Activated naive CD4-positive, alpha-beta T cell (primary cell): ENCODE measurements around the gene ATP6AP1.

Experiments
- DNase-seq, 4 experiments: peaks; one replicate each; lab custom pipeline; 2025; lab: John Stamatoyannopoulos, UW

Gene ATP6AP1

DNA sequence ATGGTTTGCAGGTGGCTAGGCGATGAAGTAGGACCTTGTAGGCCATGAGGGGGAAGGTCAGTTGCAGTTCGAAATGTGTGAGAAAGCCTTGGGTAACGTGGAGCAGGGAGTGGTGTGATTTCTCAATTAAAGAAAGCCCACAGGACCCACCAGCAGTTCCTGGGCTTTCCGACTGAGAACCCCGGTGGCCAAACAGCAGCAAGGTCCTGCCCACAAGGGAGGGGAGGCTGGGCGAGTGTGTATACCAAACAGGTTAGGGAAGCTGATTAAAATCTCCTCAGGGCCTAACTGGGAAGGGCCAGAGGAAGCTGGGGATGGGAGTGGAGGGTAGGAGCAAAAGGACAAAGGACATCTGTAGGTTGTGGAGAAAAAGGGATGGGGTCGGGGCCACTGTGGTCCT lies 2.4 kb downstream of the ATP6AP1 start:
- no peak for DNase-seq

DNA sequence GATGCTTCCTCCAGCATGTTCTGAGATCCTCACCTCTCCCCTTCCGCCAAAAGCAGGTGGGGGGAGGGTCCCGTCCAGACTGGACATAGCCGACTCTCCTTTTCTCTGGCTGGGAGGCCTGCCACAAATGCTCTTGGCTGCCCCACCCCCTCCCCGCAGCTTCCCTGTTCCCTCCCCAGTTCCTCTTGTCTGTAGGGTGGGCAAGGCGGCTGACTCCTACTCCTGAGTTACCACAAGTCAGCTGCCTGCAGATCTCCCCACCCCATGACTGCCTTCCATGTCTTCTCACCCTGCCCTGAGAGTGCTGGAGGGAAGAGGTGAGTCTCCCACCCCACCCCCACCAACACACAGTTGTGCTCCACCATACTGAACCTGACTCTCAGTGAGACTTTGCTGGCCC lies 2.9 kb downstream of the ATP6AP1 start:
- no peak for DNase-seq

DNA sequence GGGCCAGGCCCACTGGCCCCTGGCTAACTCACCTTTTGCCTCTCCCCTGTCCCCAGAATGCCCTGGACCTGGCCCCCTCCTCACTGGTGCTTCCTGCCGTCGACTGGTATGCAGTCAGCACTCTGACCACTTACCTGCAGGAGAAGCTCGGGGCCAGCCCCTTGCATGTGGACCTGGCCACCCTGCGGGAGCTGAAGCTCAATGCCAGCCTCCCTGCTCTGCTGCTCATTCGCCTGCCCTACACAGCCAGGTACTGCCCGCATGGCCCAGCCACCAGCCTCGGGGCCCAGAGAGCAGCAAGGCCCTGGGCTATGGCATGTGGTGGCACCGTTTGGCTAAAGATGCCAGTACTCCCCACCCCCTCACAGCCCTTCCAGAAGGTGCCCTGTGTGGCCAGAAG lies 3.7 kb downstream of the ATP6AP1 start:
- DNase-seq: no peak

- no peak for DNase-seq
These were observed 5.1 kb downstream of the ATP6AP1 start for GRCh38 chrX:154433605-154434004.

GRCh38 chrX:154434394-154435168 lies 6.1 kb downstream of the ATP6AP1 start:
- DNase-seq: no peak

DNA sequence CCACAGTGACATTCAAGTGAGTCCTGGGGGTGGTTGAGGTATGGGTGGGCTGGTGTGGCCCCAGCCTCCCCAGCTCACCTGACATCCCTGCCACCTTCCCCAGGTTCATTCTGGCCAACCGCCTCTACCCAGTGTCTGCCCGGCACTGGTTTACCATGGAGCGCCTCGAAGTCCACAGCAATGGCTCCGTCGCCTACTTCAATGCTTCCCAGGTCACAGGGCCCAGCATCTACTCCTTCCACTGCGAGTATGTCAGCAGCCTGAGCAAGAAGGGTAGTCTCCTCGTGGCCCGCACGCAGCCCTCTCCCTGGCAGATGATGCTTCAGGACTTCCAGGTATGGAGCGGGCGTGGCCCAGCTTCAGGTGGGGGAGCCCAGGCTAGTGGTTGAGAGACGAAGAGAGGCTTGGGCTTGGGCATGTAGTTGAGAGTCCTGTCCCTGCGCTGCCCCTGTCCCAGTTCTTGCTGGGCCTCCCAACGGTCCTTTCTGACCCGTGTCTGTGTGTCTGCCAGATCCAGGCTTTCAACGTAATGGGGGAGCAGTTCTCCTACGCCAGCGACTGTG lies 6.8 kb downstream of the ATP6AP1 start:
- DNase-seq: no peak

DNA sequence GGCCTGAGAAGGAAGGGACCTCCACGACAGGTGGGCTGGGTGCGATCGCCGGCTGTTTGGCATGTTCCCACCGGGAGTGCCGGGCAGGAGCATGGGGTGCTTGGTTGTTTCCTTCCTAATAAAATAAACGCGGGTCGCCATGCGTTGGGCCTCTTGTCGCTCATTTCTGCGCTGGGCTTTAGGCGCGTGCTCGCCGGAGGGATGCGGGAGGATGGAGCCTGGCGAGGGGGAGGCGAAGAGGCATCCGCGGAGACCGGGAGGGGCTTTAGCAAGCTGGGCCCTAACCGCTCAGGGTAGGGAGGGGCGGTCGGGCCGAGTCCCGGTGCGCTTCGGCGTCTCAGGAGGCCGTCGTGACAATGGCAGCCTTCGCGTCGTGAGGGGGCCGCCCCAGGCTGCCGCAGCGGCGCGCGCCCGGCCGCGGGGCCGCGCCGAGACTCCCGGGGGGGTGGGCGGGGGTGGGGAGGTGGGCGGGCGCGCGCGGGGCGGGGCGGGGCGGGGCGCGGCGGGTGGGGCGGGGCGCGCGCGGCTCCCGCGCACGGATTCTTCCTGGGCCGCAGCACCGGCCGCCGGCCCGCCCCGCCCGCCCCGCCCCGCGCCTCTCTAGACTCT lies 8.0 kb downstream of the ATP6AP1 start:
- peak in 1 of 4 experiments; percentile 49 for DNase-seq

GRCh38 chrX:154436983-154437752 lies 8.7 kb downstream of the ATP6AP1 start, which contains the start of gene GDI1:
GDI1 (plus strand) TSS chrX:154437154; CDS start chrX:154437255, 101 bp downstream.
- DNase-seq: peak in 2 of 4 experiments; percentile 18 to 49

DNA sequence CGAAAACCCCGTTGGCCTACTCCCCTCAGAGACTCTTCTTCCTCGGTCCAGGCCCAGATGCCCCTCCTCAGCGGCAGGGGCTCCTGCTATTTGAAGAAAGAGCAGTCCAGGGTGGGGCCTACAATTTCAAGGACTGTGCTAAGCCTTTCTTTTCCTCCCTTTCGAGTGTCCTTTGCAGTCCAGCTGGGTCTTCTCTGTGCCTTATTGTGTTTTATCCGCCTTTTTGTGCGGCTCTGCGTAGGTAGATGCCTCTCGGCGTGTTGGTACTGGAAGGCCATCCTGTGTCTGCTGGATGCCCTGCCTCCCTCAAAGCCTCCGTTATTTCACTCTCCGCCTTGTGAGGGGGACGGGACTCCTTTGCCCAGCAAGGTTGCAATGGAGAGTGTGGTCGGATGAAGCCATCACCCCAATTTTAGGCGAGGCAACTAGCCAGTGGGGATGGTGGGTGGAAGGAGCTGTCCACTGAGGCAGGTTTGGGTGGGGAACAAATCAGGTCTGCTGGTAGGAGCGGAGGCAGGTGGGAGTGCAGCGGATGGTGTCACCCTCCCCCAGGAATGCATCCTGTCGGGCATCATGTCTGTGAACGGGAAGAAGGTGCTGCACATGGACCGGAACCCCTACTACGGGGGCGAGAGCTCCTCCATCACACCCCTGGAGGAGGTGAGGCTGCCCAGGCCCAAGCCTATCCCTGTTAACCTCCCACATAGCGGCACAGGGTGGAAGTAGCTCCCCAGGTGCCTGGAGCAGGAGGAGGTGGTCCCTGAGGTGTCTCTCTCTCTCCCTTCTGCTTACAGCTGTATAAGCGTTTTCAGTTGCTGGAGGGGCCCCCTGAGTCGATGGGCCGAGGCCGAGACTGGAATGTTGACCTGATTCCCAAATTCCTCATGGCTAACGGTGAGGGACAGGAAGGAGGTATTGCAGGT lies 9.8 kb downstream of the ATP6AP1 start:
- no peak for DNase-seq

GRCh38 chrX:154439841-154440240 lies 11.4 kb downstream of the ATP6AP1 start:
- DNase-seq: no peak

GRCh38 chrX:154440623-154441357 lies 12.3 kb downstream of the ATP6AP1 start:
- DNase-seq: no peak

GRCh38 chrX:154441564-154441963 lies 13.1 kb downstream of the ATP6AP1 start:
- DNase-seq: no peak

- DNase-seq: no peak
These were observed 13.7 kb downstream of the ATP6AP1 start for GRCh38 chrX:154441984-154442707.

GRCh38 chrX:154443479-154443910 lies 15.0 kb downstream of the ATP6AP1 start:
- no peak for DNase-seq

- peak in 3 of 4 experiments; percentile 15 to 60 (median 26) for DNase-seq
These were observed 15.7 kb downstream of the ATP6AP1 start, which contains the start of gene FAM50A for GRCh38 chrX:154443992-154444754. FAM50A (plus strand) TSS chrX:154444141; CDS start chrX:154444236, 95 bp downstream.

DNA sequence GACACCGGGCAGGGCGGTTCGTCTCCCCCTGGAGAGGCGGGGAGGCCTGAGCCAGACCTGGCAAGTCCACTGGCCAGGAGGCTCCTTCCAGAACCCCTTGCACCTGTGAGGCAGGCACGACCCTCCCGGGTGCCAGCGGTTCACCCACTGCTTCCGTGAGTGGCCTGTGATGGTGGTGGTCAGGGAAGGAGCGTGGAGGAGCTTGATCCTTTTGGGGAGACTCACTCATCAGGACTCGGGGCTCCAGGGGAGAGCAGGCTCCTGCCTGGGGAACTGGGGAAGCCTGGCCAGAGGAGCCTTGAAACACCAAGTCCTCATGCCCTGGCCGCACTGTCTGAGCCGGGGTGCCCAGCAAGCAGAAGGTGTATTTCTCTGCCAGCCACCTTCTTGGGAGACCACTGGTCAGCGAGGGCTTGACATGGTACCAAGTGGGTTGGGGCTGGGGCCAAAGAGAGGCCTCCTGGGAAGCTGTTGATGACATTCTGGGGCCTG lies 16.3 kb downstream of the ATP6AP1 start:
- DNase-seq: no peak

GRCh38 chrX:154445776-154446175 lies 17.3 kb downstream of the ATP6AP1 start:
- no peak for DNase-seq

DNA sequence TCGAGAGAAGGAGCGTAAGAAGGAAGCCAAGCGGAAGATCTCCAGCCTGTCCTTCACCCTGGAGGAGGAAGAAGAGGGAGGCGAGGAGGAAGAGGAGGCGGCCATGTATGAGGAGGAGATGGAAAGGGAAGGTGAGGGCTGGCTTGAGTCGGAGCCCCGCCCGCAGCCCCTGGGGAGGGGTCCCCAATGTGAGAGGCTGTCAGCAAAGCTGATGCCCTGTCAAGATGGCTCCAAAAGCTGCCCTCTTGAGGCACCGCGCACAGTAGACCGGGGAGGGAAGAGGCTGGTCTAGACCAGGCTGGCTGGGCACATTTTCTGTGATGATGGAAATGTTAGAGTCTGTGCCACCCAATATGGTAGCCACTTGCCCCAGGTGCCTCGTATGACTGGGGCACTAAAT lies 18.0 kb downstream of the ATP6AP1 start:
- no peak for DNase-seq

DNA sequence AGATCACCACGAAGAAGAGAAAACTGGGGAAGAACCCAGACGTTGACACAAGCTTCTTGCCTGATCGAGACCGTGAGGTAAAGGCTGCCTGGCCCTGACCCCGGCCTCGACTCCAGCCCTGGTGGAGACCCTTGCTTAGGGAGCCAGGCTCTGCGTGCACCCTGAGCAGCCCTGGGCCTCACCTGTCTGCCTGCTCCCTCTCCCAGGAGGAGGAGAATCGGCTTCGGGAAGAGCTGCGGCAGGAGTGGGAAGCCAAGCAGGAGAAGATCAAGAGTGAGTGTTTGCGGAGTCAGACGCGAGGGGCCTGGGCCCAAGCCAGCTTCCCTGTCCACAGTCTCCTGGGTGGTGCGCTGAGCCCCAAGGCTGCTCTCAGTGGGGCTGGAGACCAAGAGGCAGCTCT lies 20.0 kb downstream of the ATP6AP1 start:
- no peak for DNase-seq
